HG03175 (cell line): ENCODE measurements around the gene BBS5.
"Not testable (repeated sequence)": the region's sequence is repeated elsewhere in the genome, so short reads cannot be mapped to it uniquely, and the experiment has no call there.

Experiments used
- ATAC-seq: cut with Tn5 transposase; IDR thresholded peaks from one replicate; pipeline ENCODE4 v1.9.1; 2021; ENCODE audit warnings: mild to moderate bottlenecking, moderate library complexity; ENCODE audit not compliant: unreplicated experiment

Gene BBS5

DNA sequence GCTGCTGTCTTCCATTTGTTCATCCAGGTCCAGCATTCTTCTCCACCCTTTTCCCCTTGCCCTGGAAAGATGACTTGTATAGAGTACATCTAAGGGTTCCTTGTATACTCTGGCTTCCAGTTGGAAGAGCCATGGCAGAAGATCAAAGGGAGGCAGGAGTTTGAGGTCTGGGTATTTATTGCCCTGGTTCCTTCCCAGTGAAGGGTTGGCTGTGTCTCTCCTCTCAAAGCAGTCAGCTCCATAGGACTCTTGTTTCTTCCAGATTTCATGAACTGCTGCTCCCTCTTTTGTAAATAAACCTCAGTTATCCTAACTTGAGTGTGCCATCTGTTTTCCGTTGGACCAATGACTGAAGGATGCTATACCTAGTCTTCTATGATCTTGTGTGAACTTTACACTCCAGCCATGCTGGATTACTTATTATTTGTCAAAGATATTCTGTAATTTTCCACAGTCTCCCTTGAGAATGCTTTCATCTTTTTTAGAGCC is 6.4 kb downstream of the BBS5 start:
- no peak for ATAC-seq

DNA sequence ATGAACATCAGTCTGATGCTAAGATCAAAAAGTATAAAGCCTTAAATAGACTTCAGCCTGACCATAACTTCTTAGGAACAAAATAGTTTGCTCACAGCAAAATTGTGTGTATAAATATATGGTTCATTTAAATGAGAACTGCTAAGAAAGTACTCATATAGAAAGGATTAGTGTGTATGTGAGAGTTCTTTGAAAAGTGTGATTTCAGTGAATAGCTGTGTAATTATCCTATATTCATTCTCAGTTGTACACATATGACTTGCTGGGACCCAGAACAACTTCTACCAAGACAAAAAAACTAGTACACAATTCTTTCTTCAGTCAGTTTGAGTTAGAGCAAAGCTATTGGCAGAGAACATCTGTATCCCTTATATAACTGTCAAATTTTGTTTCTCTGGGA is 7.2 kb downstream of the BBS5 start:
- no peak for ATAC-seq

DNA sequence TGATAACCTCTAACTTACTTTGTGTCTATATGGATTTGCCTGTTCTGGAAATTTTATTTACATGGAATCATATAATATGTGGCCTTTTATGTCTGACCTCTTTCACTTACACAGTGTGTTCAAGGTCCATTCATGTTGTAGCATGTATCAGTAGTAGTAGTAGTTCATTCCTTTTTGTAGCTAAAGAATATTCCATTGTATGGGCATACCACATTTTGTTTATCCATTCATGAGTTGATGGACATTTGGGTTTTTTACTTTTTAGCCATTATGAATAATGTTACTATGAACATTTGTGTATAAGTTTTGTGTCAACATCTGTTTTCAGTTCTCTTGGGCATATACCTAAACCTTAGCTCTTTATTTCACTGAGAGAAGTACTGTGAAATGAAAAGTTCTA is 11.5 kb downstream of the BBS5 start:
- no peak for ATAC-seq

DNA sequence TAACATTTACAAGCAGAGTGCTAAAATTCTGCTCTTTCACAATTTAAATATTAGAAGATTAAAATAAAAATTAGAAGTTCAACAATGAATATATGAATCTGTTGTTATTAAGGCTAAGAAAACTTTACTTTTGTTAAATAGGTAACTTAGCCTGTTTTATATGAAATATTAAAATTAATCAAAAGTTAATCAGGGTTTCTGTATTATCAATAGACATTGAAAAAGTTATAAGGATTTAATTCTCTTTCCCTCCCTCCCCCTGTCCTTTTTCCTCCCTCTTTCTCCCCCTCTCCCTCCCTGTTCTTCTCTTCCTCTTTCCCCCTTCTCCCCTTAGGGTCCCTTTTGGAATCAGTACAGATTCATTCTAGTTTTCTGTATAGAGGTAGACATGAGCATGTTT is 12.1 kb downstream of the BBS5 start:
- ATAC-seq = no peak

DNA sequence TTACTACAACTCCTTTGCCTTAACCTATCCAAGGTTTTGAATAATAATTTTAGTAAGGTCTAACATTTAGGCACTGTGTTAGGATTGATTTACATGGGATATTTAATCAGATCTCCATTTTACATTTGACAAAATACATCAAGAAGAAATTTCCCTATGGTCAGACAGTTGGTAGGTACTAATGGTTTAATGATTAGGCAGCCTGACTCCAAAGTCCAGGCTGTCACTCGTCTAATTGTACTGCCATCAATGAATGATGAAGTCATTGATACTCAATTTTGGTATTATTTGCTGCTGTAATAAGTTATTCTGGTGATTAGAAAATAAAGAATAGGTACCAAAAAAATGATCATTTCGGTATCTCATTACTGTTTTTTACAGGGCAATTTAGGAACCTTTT is 14.1 kb downstream of the BBS5 start:
- ATAC-seq = no peak

DNA sequence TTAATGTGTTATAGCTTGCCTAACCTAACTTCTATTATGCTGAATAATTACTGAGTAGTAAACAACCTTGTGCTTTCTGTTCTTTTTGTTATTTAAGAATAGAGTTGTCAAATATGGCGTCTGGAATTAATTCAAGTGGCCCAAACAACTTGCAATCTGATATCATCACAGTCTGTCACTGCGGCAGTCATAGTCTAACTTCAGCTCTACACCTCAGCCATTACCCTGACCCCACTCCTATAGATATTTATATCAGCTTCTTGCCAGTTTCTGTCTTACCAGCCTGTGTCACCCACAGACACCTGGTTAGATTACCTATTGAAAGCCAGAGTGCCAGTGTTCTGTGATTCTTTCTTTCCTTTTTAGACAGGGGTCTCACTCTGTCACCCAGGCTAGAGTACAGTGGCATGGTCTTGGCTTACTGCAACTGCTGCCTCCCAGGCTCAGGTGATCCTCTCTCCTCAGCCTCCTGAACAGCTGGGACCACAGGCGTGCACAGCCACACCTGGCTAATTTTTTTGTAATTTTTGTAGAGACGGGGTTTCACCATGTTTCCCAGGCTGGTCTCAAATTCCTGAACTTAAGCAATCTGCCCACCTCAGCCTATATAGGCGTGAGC is 16.1 kb downstream of the BBS5 start:
- no peak for ATAC-seq

DNA sequence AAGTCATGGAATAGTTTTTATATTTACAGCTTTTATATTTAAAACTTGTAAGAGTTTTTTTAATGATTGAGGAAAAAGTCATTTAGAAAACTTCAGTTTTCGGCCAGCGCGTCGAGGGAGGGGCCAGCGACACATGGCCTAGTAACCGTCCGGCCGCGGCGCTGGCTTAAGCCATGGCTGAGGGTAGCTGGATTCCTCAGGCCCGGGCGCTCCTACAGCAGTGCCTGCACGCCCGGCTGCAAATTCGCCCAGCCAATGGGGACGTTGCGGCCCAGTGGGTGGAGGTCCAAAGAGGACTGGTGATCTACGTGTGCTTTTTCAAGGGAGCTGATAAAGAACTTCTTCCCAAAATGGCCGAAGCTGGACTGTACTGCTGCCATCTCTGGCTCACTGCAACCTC is 25.4 kb downstream of the BBS5 start:
- ATAC-seq = no peak

DNA sequence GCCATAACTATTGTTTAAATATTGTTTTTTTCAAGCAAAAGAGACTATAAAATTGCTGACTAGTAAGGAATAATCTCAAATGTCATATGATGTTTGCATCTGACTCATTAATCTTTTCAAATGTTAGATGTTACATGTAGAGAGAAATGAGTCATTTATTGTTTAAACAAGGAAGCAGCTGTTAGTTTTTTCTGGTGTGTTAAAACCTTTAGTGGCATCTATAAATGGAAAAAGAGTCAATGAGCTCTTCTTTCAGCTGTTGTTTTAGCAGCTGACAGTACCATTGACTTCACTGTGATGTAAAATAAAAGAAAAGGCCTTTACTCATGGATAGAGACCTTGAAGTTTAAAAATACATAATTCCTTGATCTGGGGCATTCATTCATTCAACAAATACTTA is 28.4 kb downstream of the BBS5 start:
- ATAC-seq = no peak

DNA sequence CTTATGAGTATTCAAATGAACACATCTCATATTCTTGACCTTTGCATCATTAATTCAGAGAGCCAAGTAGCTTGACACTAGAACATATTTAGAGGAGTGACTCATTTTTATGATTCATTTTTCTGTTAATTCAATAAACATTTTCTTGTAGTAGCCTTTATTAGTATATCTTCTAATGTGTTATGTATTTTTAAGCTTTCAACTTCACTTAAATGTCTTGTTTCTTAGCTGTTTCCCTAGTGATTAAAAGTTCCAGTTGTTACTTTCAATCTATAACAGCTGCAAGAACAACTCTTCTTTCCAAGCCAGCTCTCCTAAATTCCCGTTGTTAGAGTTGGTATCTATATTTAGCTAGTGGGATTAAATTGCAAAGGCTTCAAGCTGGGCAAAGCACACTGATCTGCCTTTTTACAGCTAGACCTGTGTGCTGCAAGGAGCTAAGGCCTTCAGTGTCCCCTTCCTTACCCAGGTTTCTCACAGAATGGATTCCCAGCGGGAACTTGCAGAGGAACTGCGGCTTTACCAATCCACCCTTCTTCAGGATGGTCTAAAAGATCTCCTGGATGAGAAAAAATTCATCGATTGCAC is 30.1 kb downstream of the BBS5 start, which contains the start of gene KLHL41:
KLHL41 (plus strand) TSS at position 405 of the 588 bp plus-strand sequence; CDS start at position 482, 77 bp downstream.
- no peak for ATAC-seq

DNA sequence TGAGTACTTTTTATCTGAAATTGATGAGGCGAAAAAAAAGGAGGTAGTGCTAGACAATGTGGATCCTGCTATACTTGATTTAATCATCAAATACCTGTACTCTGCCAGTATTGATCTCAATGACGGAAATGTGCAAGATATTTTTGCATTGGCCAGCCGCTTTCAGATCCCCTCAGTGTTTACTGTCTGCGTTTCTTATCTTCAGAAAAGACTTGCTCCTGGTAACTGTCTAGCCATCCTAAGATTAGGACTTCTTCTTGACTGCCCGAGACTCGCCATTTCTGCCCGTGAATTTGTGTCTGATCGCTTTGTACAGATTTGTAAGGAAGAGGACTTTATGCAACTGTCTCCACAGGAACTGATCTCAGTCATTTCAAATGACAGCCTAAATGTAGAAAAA is 30.7 kb downstream of the BBS5 start:
- no peak for ATAC-seq

DNA sequence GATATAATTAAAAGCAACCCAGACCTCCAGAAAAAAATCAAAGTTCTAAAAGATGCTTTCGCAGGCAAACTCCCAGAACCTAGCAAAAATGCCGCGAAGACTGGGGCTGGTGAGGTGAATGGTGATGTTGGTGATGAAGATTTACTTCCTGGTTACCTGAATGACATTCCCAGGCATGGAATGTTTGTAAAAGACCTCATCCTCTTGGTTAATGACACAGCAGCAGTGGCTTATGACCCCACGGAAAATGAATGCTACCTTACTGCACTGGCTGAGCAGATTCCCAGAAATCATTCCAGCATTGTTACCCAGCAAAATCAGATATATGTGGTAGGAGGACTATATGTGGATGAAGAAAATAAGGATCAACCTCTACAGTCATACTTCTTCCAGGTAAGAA is 31.2 kb downstream of the BBS5 start:
- ATAC-seq = no peak

DNA sequence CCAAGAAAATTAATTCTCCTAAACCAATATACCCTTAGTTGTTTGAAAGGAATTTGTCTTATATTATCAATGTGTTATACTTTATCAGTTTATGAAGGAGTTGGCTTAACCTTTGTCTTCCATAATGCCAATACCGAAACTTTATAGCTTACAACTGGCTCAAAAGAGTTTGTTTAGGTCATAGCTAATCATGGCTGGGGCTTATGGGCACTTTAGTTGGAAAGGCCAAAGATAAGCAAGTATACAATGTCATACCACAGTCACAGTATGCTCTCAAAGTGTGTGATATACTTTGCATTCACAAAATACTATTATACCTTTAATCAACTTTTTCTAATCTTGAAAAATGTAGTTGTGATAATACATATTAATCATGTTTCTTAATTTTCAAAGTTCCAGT is 32.5 kb downstream of the BBS5 start:
- no peak for ATAC-seq

DNA sequence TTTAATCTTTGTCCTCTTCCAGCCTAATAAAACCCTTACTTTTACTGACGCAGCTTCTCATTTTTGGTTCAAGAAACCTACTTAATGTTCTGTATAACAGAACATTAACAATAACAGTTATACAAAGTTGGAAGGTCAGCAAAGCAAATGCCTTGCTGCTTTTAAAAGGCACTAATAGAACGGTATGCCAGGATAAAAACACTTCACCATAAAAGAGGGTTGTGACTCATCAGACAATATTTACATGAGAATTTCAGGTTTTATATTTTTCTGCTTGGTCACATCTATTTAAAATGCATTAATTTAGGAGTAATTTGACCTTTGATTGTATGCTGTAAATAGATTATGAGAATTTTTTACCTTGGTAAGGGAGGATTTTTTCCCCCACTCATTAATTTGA is 33.2 kb downstream of the BBS5 start:
- no peak for ATAC-seq

DNA sequence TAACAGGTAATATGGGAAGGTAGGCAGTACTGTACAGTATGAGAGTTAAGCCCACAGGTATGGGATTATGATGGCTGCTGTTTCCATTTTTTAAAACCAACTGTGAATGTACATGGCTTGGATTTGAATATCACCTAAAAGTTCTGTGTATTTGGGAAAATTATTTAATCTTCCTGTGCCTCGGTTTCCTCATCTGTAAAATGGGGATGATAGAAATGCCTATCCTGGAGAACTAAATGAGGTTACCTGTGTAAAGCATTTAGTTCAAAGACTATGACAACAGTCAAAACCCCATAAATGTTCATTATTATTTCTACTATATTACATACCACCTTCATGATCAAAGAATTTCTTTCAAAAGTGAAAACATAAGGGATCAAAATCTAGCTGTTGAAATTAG is 33.8 kb downstream of the BBS5 start:
- ATAC-seq = no peak

DNA sequence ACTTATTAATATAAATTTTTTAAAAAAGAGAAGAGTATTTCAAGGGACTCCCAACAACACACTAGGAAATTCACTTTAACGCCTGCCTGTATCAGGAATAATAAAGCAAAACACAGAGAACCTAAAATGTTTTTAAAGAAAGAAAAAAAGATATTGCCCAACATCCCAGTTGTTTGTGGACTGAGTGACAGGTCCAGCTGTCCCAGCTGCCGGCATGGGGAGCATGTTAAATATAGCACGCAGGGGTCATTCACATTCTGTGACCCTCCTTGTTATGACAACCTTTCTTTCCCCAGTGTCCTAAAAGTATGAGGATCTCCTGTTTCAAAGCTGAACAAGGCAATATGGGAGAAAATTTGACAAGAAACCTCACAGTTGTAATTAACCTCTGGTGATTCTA is 34.6 kb downstream of the BBS5 start:
- ATAC-seq = no peak

DNA sequence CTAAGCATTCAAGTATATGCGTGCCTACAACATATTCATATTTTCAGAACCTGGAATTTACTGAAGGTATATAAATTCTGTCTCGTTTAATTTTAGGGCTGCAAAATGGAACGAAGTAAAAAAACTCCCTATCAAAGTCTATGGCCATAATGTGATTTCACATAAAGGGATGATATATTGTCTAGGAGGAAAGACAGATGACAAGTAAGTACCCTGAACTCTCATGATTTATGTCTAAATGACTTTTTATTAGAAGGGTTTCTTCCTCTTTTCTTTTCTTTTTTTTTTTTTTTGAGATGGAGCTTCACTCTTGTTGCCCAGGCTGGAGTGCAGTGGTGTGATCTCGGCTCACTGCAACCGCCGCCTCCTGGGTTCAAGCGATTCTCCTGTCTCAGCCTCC is 35.5 kb downstream of the BBS5 start:
- ATAC-seq = not testable (repeated sequence)

DNA sequence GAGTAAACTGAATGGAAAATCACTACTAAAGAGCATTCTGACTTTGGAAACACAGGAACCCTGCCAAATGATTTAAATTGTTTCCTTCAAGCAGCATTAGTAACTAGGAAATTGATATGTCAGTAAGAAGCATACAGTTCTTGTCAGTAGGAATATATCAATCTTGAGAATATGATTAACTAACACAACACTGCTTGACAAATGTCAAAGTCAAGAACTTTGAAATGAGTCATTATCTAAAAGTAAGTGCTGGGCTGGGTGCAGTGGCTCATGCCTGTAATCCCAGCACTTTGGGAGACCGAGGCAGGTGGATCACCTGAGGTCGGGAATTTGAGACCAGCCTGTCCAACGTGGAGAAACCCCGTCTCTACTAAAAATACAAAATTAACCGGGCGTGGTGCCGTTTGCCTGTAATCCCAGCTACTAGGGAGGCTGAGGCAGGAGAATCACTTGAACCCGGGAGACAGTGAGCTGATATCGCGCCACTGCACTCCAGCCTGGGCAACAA is 37.2 kb downstream of the BBS5 start:
- ATAC-seq = not testable (repeated sequence)

DNA sequence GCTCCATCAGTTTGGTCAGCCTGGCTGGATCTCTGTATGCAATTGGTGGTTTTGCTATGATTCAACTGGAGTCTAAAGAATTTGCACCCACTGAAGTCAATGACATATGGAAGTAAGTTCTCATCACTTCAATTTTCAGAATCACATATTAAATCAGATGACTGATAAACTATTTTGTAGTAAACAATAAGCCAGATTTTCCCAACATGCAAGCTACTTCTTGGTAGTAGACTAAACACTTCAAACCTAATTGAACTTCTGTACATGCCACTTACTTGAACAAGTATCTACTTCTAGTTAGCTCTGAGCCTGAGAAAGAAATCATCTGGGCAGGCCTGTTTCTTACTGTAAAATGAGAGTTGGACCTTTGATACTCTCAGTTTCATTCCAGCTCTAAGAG is 41.6 kb downstream of the BBS5 start:
- no peak for ATAC-seq

DNA sequence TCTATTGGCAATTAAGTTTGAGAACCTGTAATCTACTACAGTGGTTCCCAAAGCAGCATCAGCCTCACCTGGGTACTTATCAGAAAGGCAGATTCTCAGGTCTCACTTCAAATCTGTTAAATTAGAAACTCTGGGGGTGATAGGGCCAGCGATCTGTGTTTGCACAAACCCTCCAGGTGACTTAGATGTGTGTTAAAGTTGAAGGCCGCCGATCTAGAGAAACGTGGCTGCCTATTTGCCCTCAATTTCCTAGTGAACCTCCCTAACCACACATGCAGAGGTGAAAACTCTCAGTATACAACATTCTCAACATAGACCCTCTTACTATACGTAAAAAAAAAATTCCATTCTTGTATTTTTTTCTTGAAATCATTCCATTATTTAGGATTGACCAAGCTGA is 44.4 kb downstream of the BBS5 start:
- no peak for ATAC-seq

DNA sequence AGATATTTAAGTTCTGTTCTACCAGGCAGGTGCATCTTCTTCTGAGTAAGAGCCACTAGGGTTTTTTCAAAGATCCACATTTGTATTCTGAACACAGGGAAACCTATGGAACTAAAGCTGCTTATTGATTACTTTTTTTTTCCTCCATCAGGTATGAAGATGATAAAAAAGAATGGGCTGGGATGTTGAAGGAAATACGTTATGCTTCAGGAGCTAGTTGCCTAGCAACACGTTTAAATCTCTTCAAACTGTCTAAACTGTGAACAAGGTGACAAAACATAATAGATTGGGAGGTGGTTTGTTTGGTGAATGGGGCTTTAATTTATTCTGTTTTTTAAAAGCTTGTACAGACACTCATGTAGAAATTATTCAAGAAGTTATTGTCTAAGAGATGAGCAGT is 46.1 kb downstream of the BBS5 start:
- ATAC-seq = no peak

DNA sequence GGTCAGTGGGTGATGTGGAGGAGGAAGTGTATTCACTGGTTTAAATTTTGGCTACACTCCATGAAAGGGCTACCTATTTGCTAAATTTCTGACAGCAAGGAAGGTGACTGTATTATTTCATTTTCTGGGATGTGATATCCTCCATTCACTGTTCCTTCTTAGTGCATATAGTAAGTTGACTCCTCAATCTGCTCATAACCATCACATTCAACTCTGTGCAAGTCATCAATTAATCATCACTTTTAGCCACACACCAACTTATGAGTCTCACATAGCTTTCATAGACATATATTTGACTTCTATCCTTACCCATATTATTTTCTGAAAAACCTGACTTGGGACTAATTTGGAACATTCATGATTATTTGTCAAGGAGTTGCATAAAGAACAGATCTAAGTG is 47.2 kb downstream of the BBS5 start:
- ATAC-seq = no peak

DNA sequence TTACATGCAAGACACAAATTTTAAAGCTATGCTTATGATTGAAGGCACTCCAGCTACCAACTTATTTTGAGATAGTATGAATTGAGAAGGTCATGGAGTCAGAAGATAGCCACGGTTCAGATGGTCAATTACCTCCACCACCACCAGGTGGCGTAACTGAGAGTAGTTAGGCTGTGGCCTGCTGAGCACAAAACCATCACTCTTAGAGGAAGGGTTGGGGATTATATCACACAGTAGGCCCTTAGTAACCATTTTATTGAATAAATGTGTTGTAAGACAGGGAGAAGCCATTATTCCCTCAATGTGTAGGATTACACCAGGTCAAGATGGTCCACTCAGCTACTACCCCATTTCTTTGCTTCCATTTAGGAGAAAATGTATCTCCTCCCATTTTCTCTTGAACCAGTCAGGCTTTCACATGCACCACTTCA is 49.0 kb downstream of the BBS5 start:
- peak; percentile 92 for ATAC-seq

DNA sequence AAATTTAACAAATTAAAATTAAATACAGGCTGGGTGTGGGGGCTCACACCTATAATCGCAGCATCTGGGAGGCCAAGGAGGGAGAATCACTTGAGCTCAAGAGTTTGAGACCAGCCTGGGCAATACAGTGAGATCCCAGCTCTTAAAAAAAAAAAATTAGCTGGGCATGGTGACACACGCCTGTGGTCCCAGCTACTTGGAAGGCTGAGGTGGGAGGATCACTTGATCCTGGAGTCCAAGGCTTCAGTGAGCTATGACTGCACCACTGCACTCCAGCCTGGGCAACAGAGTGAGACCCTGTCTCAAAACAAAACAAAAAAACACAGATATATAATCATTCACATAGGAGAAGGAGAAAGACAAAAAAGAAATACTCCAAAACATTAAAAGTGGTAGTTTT is 60.2 kb downstream of the BBS5 start:
- not testable (repeated sequence) for ATAC-seq
